ENCODE results near the gene RUNX1.

The RUNX1 gene

DNA sequence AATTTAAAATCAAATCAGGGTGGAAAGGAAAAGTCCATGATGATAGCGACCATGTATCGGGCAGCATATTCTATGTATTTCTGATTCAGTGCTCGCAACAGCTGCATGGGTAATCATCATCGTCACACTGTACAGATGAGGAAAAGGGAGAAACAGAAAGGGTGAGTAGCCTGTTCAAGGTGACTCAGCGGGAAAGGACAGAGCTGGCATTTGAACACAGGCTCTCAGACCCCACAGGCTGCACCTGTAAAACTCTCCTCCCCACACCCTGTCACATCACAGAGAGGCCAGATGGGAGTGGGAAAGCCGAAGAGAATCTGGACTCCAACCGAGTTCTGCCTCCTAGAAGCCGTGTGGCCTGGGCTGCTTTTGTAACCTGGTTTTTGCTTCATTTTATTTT is 14.0 kb downstream of the RUNX1 start:
- DNase-seq = no peak

DNA sequence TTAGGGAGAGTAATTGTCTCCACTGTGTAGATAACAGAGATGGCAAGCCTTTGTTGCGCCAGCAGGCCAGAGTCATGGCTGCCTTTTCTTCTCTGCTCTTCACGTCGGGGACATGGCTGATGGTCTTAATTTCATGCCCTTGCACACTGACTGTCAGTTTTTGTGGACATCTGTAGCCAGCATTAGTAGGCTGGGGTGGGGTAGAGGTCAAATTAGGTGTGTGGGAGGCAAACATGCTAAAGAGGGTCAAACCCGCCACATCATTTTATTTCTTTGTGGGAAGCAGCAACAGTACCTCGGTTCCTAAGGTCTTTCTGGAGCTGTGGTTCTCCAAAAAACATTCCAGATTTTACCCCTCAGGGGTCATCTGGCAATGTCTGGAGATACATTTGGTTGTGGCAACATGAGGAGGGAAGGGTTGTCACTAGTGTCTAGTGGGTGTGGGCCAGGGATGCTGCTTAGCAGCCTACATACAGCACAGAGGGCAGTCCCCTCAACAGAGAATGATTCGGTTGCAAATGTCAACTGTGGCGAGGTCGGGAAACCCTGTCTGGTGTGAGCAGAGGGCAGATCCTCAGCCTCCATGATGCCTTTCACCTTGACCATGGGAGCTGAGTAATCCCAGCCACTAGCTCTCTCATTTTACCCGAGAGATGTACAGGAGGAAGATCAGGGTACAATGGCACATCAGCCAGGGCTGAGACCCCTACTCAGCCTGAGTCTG is 14.7 kb downstream of the RUNX1 start:
- DNase-seq = no peak

DNA sequence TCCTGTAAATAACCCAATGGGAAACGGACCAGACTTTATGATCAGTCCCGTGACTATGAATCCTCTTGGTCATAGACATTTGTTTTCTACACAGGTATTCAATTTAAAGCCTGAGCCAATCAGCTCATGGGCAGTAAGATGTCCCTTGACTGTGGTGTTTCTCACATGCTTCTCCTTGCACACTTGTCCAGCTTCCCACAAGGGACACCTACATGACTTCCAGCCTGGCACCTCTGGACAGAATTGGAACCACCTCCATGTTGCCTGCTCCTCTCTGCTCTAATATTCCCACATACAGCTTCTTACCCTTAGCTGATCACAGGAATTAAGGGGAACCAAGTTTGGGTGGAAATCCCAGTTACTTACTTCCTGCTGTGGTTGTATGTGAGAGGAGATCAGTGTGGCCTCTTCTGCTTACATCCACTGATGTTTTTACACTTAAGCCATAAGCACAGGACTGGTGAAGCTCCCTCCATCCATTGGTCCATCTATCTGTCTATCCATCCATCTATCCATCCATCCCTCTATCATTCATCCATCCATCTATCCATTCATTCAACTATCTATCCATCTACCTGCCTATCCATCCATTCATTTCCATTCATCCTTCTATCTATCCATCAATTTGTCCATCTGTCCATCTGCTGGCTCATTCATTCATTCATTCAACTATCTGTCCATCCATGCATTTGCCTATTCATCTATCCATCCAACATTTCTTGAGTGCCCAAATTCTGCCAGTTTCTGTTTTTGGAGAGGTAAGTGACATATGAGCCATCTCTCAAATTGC is 16.4 kb downstream of the RUNX1 start:
- no peak for DNase-seq

DNA sequence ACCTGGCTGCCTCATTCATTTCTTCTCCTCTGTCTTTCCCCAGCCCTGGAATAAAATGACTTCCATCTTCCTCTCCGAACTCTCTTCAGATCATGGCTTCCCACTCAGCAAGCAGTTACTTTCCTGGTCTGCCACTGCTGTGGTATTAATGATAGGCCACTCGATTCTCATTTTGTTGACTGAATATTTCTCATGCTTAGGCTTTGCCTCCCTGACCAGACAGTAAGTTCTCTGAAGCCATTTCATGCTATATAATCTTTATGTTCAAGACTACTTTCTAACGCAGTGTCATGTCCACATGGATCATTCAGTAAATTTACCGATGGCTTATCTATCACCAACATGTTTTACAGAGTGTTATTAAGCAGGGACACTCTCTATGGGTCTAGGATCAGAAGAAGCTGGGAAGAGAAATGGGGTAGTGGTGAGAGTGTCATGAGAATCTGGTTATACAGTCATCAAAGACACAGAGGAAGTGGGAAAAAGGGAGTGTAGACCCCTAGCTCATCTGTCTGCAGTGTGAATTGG is 20.6 kb downstream of the RUNX1 start:
- DNase-seq = no peak

DNA sequence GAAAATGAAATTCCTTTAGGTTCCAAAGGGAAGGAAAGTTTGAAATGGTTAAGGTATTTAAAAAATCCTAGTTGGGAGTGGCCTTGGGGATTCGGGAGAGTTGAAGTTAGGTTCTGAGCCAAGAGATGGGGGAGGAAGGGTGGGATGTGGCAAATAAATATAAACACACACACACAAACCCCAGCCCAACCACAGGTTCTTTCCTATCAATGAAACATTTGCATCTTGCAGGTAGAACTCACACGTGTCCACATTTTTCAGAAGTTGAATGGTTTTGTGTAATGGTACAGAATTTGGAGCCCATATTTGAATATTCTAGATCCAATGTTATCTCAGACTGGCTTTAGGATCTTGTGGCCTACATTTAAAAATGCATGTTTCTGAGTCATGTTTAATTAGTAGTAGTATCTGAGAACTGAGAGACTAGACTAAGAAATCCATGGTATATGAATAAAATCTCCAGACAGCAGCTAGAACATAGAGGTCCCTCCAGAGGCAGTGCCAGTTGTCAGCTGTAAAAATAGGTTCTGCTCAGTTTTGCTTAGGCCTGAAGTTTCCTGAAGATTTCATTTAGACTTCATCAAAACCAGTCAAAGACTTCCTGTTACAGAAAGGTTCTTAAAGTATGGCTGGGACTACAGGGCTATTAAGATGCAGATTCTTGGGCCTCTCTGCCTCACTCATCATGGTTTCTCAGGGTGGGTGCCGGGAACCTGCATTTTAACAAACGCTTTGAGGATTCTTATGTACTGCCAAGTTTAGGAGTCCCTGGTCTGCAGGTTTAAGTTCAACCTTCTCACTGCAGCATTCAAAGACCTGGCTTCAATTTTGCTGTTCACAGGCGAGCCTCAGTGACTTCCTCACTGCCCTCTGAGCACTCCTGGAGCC is 21.3 kb downstream of the RUNX1 start:
- DNase-seq = no peak

DNA sequence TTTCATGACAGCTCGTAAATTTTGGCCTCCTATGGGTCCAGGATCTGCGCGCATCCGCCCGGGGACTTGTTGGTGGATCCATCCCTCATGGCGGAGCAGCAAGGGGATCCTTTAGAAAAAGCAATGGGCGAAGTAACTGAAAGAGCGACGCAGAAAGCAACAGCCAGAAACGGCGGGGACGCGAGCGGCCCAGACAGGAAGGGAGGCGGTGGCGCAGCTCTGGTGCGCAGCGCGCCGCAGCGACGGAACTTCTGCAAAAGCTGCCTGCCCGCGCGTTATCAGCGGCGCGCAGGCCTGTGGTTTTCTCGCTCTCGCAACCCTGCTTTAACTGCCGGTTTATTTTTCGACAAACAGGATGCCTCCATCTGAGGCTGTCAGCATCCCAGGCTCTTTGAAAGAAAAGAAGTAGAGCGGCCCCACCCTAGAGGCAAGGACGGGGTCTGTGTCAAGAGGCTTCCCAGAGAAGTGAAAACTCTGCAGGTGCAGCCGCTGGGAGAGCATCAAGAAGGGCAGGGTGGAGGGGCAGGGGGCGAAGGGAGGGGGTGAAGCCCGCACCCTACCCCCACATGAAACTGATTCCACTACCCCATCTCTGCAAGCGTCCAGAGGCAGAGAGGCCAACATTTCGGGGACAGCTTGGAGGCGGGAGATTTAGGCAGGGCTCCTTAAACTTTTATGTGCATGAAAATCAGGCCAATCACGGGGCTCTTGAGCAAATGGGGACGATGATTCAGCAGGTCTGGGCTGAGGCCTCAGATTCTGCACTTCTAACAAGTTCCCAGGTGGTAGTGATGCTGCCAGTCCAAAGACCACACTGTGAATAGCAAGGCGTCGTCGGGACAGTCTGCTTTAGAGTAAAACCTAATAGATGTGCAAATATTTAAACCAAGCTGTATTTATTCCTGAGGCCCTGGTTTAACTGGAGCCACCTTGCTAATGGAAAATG is 22.2 kb downstream of the RUNX1 start:
- peak; percentile 77 for DNase-seq

DNA sequence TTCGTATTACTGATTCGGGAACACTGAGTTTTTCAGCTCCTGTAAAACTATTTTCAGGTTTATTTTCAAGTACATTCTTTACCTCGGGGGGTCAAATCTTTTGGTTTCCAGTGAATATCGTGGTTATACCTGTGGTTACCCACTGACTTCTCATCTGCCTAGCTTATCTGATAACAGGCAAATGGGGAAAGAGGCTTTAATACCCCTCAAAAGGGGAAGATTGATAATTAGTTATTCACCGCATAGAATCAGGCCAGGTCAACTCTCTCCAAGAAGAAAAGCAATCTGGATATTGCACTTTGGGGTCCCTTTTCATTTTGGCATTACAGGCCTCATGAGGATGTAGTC is 23.0 kb downstream of the RUNX1 start:
- no peak for DNase-seq

DNA sequence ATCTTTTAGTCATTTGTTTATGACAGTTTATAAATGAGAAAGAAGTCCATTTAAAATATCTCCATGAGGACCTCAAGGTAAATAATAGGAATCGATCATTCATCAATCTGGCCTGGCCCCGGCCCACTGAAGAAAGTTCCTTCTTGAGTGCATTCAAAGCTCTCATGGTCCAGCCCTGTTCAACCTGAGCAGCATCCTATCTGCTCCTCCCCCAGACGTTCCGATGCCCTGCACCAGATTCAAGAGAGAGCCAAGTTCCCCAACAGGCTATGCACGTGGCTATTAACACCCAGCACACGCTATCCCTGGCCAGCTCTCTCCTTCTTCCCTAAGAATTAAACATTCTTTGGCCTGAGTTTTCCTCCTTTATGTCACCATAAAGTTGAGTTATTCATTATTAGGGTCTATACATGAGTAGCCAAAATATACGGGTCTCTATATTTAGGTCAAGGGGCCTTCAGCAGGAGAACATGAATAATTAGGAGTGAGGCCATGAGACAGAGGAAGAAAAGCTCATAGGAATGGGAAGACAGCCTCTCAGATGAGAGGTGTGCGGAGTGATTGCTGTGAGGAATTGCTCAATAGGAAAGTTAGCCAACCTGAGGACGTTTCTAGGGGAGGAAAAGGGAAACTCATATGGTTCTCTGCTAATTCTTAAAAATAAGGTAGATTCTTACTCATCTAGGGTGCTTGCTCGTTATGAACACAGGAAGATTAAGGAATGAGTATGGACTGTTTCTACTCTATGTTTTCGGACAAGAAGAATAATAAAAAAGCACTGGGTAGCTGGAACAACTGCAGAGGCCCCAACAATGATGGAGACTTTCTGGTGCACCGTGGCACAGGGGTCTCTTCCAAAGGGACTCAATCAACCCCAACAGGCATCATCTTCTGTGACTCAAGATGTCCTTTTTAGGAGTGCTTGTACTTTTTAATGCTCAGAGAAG is 23.6 kb downstream of the RUNX1 start:
- no peak for DNase-seq

DNA sequence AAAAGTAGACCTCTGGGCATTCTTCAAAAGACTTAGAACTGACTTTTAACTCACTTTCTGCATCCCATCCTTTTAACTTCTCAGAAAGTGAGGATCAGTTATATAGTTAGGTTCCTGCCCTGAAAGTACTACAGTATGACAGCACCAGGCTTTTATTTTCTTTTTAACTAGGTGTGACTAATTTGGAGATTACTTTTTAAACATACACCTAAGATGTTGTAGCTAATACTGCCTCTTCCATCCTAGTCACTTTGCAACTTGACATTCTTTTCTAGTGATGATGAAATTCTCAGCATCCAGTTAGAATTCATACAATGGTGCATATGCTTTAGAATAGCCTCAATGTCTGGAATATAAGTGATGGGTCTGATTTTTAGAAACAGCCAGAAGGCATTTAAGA is 24.6 kb downstream of the RUNX1 start:
- no peak for DNase-seq

DNA sequence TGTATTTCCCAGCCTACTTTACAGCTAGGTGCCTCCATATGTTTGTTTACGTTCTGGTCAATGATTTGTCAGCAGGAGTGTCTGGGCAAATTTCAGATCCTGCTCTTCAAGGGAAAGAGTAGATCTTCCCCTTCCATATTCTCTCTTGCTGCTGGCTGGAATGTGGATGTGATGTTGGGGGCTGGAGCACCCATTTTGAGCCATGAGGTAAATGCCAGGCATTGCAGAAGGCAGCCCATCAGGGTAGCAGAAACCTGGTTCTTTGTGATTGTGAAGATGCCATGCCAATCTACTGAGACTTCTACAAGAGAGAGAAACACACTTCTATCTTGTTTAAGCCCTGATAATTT is 25.1 kb downstream of the RUNX1 start:
- no peak for DNase-seq

DNA sequence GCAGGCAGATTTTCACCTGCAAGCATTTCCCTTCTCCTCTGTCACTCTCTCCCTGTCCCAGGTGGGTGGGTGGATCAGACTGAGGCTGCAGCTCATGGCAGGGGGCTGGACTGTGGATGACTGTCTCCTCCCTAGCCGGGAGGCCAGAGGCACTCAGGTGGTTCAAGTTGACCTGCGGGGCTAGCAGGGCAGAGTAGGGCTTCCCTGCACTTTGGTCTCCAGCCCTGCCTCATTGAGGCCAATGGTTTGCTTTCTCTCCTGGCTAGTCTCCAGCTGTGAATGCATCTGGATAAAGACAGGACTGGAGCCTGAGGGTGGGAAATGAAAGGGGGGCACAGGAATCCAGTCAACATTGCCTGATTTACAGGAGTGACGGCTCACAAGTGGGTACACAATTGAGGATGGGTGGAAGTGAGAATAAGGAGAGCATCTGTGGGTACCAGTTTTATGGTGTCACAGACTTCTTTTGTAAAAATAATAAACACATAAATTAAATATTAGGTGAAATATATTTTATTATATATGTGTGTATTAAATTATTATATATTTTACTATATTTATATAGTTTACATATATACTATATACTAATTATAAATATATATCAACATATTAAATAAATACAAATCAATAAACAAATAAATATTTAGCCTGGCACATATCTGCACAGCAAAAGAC is 25.6 kb downstream of the RUNX1 start:
- no peak for DNase-seq

DNA sequence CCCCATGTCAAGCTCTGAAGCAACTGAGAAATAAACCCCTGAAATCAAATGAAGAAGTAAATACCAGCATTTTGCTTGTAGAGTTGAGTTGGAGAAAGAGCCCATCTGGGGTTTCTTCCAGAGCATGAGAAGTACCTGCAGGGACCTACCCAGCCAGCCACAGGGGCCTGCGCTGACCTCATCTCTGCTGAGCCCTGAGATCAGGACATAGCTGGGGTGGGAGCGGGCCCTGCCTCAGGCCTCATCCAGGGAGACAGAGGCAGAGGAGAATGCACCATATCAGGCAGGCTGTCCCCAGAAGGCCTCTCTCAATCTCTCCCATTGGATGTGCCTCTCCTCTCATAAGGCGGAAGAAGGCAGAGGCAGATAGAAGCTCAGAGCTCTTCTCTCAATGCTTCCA is 27.6 kb downstream of the RUNX1 start:
- no peak for DNase-seq

DNA sequence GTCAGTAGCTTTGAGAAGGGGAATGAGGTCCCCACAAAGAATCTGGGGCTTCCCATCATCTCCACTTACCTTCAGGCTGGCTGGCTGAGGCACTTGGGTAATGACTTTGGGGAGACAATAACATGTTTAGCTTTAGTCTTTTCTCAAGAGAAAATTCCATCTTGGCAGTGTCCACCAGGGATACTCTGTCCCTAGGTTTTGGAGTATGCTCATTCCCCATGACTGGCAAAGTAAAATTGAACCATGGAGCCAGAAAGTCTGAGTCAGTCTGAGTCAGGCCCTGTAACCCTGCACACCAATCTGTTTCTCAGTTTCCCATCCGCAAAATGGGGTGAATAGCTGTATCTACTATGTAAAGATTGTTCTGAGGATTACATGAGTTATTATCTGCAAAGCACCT is 28.2 kb downstream of the RUNX1 start:
- no peak for DNase-seq

DNA sequence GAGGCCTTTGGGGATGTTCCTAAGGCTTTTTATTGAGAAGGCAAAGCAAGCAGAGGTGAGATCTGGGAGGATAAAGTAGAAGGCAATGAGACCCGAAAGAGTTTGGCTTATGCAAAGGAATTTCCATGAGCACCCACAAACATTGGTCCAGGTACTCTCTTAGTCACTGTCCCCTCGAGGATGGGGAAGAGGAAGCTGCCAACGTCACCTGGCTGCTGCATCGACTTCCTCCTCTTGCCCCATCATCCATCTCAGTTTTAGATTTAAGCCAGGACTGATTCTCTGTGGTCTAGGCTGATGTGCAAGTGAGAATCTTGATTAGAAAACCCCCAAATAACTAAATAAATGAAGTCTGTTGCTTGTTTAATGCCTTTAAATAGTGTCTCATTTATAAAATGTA is 28.7 kb downstream of the RUNX1 start:
- DNase-seq = no peak

DNA sequence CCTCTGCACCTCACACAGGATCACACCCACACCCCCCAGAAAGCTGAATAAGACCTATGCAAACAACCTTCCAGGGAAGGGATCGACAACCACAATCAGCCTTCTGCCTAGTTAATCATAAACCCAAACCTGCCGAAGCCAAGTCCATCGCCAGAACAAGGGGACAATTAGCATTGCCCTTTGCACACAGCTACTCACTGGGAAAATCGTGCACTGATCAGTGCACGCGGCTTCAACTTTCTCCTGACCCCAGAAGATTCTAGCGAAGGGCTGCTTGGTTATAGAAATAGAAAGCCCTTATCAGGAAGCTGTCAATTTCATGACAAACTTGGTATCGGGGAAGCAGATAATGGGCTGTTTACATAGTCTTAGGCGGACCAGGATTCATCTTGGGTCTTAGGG is 29.5 kb downstream of the RUNX1 start:
- DNase-seq = no peak

DNA sequence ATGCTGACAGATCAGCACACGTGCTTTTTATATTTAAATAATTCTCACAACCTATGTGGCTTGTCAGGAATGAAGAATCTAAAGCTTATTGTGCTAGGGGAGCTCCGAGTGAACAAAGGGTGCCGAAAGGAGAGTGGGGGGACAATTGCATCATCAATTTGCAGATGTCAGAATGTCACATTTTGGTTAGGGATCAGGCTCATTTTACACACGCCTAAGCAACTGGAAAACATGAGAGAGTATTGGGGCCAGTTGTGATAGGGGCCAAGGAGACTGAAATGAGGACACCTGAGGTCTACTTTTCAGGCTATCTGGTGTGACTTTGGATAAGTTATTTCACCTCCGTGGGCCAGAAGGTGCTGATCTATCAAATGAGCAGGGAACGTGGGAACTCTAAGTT is 31.8 kb downstream of the RUNX1 start:
- DNase-seq = no peak

DNA sequence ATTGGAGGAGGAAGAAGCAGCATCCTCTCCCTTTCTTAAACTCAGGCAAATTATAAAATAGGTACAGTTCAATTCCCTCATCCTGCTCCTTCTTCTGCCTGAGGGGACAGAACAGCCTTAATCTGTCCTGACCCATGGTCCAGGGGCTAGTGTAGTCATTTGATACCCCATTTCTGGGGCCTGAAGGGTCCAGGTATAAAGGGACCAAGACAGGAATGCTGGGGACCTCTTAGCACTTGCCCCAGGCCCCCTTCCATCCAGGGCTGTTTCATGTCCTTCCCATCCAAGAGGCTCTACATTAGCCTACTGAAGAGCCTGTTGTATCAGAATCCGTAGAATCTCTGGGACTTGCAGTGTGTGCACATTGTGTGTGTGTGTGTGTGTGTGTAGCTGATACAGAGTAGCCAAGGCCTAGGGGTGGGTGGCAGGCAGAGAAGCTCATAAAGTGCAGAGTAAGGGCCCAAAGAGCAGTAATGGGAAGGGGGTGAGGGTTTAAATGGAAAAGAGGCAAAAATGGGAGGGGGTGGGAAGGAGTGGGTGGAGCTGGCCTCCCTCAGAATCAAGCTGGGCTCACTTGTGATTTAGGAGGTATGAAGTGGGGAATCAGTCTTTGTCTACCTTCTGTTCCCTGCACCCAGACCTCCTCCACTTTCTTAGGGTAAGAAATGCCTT is 32.4 kb downstream of the RUNX1 start:
- no peak for DNase-seq

DNA sequence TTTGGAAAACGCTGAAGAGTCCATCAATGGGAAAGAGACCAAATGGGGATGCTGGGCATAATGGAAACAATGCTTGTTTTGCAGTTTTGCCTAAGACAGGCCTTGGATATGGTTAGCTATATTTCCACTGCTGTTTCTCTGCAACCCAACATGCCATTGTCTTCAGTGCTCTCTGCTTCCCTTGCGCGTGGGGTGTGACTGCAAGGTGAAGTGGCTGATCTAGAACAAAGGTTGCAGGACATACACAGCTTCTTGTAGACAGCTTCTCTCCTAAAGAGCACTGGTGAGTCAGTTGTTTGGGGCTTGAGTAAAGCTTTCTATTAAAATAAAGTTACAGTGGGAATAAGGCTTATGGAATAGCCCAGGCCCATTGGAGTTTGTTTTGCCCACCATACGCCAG is 33.0 kb downstream of the RUNX1 start:
- no peak for DNase-seq

DNA sequence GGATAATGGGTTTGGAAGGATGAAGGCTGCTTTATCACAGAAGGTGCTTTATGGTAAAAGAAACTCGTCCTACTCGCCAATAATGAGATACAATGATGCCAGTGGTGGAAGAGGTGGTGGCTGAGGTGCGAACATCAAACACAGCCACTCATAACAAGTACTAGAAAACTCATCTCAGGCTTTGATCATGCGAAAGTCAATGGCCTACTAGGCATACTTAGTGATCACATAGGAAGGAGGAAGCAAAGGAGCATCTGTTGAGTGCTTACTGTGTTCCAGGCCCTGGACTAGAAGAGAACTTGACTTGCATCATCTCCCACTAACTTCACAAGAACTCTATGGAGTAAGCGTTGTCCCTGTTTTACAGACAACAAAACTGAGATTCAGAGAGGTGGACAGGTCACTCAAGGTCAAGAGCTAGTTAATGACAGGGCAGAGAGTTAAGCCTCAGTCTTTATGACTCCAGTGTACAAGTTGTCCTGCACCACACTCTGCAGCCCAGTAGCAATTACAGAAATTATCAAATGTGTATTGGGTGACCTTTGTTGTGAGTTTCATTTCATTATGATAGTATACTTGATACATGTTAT is 33.6 kb downstream of the RUNX1 start:
- DNase-seq = no peak
